Stromal cell of bone marrow (primary cell): ENCODE data around the gene MORN3.

ENCODE experiments used
- DNase-seq: peaks from one replicate; pipeline ENCODE4 v3.0.0-alpha.2; 2012; ENCODE audit warnings: low read depth

MORN3 gene

GRCh38 chr12:121602766-121603165, 66.7 kb downstream of the MORN3 start:
- DNase-seq, result no peak

DNA sequence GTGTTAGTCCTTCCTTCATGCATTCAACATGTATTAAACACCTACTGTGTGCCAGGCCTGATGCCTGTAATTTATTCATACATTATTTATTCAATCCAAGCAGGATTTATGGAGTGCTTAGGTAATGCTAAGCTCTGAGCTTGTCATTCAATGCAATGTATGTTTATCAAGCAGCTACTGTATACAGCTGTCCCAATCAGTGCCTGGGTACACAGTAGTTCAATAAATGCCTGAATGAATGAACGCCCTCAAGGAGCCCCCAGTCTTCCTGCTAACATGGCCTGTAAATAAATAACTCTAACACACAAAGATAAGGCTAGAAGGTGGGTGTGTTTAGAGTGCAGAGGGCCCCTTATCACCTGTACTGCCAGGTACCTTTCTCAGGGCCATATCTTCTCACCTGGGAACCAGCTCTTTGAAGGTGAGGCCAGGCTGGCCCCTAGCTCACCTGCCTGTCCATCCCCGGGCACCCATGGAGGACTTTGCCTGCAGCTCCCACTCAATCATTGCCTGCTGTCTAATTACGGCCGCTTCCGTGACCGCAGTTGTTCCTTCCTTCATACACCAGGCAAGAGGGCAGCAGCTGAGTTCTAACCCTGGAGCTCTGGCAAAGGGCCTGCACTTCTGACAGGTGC, 68.6 kb downstream of the MORN3 start:
- no peak for DNase-seq
